Right atrium auricular region (tissue), 2 donors: ENCODE measurements around the gene TMCO4. TPM values are rescaled to one million over a fixed set of nuclear protein-coding genes. Genes with fewer than 3 reads are reported as not detected.

Experiments used
- DNase-seq: peaks from one replicate; pipeline ENCODE4 v3.0.0-alpha.2; 2019; ENCODE audit warnings: low spot score
- H3K27ac ChIP-seq, 2 donors: fragments of 200-600 bp; sonication (generic); 1 replicate in 1 of 2; 2 replicates in 1 of 2; pipeline ENCODE4 v1.5.1; 2016 to 2019
- H3K27me3 ChIP-seq, 2 donors: fragments of 200-600 bp; sonication (generic); one replicate each; pipeline versions ENCODE4 v1.5.1 to v1.6.0; 2017 to 2019
- H3K36me3 ChIP-seq: fragments of 200-600 bp; sonication (generic); one replicate; pipeline ENCODE4 v1.5.1; 2016
- H3K4me1 ChIP-seq, 2 donors: fragments of 200-600 bp; sonication (generic); one replicate each; pipeline versions ENCODE4 v1.5.1 to v1.6.0; 2017 to 2019
- H3K4me3 ChIP-seq, 2 donors: fragments of 200-600 bp; sonication (generic); 1 replicate in 1 of 2; 2 replicates in 1 of 2; pipeline ENCODE4 v1.5.1; 2017 to 2019; ENCODE audit warnings: mild to moderate bottlenecking in 1 of 2, moderate library complexity in 1 of 2
- H3K9me3 ChIP-seq, 2 donors: fragments of 200-600 bp; sonication (generic); one replicate each; pipeline ENCODE4 v1.5.1; 2019
- CTCF ChIP-seq, 2 donors: fragments of 200-600 bp; sonication (generic); IDR thresholded peaks; one replicate each; pipeline ENCODE4 v1.5.1; 2019; ENCODE audit warnings: antibody characterized with exemption in 2 of 2
- total RNA-seq, 2 donors: library from RNA; depleted of rRNA; stranded (reverse); fragments of >200 nt; gene quantifications; one replicate each; pipeline ENCODE4 v1.1.0, GENCODE V29; 2016

TMCO4 gene
- total RNA-seq, 2 donors from 2014 or later, result 5.7 to 10.7 TPM

GRCh38 chr1:19772053-19772452 lies 27.7 kb downstream of the TMCO4 start:
- no peak for TF ChIP-seq CTCF (IDR thresholded peaks at IDR 0.05)
- Histone ChIP-seq H3K9me3 (no peaks in the 10 kb centered on the region), H3K27ac (no peak overlapping the region), H3K36me3 (peaks cover 15% of the 10 kb centered on the region), H3K4me1 (no peaks in the 10 kb centered on the region), H3K27me3 (no peaks in the 10 kb centered on the region), H3K4me3 (no peak overlapping the region)
- no peak for DNase-seq

- Histone ChIP-seq H3K4me1 (no peaks in the 10 kb centered on the region), H3K27me3 (no peaks in the 10 kb centered on the region), H3K4me3 (no peak overlapping the region), H3K36me3 (peaks cover 16% of the 10 kb centered on the region), H3K27ac (no peak overlapping the region), H3K9me3 (no peaks in the 10 kb centered on the region)
- TF ChIP-seq CTCF (IDR thresholded peaks at IDR 0.05), result no peak
- no peak for DNase-seq
These were observed 28.4 kb downstream of the TMCO4 start for GRCh38 chr1:19771350-19771749.

- Histone ChIP-seq H3K36me3 (peaks cover 16% of the 10 kb centered on the region), H3K27me3 (no peaks in the 10 kb centered on the region), H3K9me3 (no peaks in the 10 kb centered on the region), H3K27ac (no peak overlapping the region), H3K4me1 (no peaks in the 10 kb centered on the region), H3K4me3 (no peak overlapping the region)
- TF ChIP-seq CTCF (IDR thresholded peaks at IDR 0.05), result no peak
- no peak for DNase-seq
These were observed 29.1 kb downstream of the TMCO4 start for GRCh38 chr1:19770436-19771190.

GRCh38 chr1:19769211-19769932 lies 30.3 kb downstream of the TMCO4 start:
- Histone ChIP-seq H3K27ac (no peak overlapping the region), H3K36me3 (peaks cover 16% of the 10 kb centered on the region), H3K4me1 (no peaks in the 10 kb centered on the region), H3K4me3 (no peak overlapping the region), H3K9me3 (no peaks in the 10 kb centered on the region), H3K27me3 (no peaks in the 10 kb centered on the region)
- no peak for TF ChIP-seq CTCF (IDR thresholded peaks at IDR 0.05)
- DNase-seq, result no peak

GRCh38 chr1:19768353-19769210 lies 31.1 kb downstream of the TMCO4 start:
- no peaks in the 10 kb centered on the region for H3K9me3 ChIP-seq
- TF ChIP-seq CTCF (IDR thresholded peaks at IDR 0.05), result no peak
- no peaks in the 10 kb centered on the region for H3K4me1 ChIP-seq
- no peaks in the 10 kb centered on the region for H3K27me3 ChIP-seq
- H3K36me3 ChIP-seq, result peaks cover 16% of the 10 kb centered on the region
- no peak overlapping the region for H3K4me3 ChIP-seq
- DNase-seq, result no peak
- no peak overlapping the region for H3K27ac ChIP-seq
